ENCODE measurements around the gene AZI2.

Gene AZI2

DNA sequence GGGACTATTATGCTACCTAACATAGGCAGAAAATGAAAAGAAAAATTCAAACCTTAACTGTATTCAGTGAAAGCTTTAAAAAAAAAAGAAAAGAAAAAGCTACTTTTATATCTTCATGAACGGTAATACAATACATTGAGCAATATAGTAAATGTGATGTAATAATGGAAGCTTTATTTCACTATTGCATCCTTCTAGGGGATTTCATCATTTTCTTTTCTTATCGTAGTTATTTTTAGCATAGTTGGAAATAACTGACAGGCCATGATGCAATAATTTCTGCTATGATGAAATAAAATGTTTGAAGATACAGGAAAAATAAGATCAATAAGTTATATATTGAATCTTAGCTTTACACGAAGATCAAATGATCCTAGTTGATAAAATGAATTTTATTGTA, 40.4 kb downstream of the AZI2 start:
- H3K27ac ChIP-seq, result no peak overlapping the region
- TF ChIP-seq, protein P1, sequence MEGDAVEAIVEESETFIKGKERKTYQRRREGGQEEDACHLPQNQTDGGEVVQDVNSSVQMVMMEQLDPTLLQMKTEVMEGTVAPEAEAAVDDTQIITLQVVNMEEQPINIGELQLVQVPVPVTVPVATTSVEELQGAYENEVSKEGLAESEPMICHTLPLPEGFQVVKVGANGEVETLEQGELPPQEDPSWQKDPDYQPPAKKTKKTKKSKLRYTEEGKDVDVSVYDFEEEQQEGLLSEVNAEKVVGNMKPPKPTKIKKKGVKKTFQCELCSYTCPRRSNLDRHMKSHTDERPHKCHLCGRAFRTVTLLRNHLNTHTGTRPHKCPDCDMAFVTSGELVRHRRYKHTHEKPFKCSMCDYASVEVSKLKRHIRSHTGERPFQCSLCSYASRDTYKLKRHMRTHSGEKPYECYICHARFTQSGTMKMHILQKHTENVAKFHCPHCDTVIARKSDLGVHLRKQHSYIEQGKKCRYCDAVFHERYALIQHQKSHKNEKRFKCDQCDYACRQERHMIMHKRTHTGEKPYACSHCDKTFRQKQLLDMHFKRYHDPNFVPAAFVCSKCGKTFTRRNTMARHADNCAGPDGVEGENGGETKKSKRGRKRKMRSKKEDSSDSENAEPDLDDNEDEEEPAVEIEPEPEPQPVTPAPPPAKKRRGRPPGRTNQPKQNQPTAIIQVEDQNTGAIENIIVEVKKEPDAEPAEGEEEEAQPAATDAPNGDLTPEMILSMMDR (conservative IDR thresholded peaks at IDR 0.05), result no peak
- no peak for TF ChIP-seq ZFX (IDR thresholded peaks at IDR 0.05)

DNA sequence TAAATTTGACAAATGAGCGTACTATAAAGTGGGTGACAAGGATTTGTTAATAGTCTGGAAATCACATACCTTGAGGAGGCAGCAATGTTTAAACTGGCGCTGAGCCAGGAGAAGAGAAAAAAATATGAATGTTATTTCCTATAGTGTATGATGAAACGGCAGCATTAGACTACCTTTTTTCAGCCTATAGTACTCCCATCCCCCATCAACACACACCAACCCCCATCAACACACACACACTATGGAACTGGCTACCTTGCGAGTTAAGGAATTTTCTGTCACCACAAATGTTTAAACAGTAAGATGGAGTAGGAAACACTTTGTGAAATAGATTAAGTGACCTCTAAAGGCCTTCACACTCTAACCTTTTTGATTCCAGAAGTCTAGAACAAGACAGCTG, 46.9 kb downstream of the AZI2 start:
- TF ChIP-seq, protein P1 (conservative IDR thresholded peaks at IDR 0.05), result no peak
- no peak for TF ChIP-seq ZFX (IDR thresholded peaks at IDR 0.05)
- H3K27ac ChIP-seq, result no peak overlapping the region

DNA sequence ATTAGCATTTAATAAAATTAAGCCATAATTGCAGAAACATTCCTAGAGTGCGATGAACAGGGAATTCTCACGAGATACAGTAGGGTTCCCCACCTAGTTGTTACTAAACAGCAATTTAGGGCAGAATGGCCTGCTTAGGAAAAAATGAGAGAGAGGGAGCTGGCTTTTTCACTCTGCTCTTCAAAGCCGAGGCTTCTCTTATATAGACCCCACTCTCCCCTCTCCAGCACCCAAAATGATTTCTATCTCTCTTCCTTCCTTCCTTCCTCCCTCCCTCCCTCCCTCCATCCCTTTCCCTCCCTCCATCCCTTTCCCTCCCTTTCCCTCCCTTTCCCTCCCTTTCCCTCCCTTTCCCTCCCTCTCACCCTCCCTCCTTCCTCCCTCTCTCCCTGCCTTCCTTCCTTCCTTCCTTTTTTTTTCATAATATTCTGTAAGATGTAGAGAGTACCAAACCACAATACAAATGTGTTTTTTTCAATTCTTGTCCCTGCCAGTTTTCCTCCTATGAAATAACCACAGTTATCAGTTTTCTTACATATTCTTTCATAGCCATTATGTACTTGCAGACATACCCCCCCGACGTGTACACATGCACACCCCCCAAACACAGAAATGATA, 48.2 kb downstream of the AZI2 start:
- no peak overlapping the region for H3K27ac ChIP-seq
- TF ChIP-seq, protein P1 (conservative IDR thresholded peaks at IDR 0.05), result no peak
- no peak for TF ChIP-seq ZFX (IDR thresholded peaks at IDR 0.05)

DNA sequence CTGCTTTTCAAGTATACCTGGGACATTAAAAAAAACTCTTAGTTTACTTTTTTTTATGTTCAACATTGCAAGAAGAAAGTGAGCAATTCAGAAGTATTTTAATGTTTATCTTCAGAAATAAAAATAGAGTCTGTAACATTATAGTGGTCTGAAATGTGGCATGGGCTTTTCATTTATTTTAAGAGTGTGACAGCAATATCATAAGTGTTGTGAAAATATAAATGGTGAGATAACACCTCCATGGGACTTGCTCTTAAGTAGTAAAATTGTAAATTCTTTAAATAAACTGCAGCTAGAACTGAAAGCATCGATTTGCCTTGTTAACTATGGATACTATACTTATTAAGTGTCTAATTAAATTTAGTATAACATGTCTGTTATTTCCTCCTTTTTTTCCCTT, 48.9 kb downstream of the AZI2 start:
- no peak for TF ChIP-seq ZFX (IDR thresholded peaks at IDR 0.05)
- TF ChIP-seq, protein P1 (conservative IDR thresholded peaks at IDR 0.05), result no peak
- H3K27ac ChIP-seq, result no peak overlapping the region

DNA sequence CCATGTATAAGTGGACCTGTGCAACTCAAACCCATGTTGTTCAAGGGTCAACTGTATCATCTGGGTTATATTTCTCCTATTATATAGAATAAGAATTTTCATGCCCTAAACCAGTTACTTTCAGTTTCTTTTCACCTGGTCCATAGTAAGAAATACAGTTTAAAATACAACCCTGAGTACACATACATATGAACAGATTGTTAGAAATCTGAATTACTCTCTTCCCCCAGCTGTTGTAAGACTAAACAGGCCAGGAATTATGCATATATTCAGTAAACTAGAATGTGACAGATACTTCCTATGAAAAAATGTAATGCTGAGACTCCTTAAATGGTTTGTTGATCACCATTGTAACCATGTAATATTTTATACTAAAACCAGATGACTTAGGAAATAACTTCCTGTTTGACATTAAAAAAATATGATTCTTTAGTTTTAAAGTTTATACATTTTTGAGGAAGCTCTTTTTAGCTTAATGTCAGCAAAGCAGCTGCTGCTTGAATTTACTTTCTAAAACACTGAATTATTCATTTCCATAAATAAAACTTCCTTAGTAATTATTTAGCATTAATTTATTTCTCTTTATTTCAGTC, 52.6 kb downstream of the AZI2 start:
- no peak for TF ChIP-seq ZFX (IDR thresholded peaks at IDR 0.05)
- TF ChIP-seq, protein P1 (conservative IDR thresholded peaks at IDR 0.05), result no peak
- no peak overlapping the region for H3K27ac ChIP-seq

DNA sequence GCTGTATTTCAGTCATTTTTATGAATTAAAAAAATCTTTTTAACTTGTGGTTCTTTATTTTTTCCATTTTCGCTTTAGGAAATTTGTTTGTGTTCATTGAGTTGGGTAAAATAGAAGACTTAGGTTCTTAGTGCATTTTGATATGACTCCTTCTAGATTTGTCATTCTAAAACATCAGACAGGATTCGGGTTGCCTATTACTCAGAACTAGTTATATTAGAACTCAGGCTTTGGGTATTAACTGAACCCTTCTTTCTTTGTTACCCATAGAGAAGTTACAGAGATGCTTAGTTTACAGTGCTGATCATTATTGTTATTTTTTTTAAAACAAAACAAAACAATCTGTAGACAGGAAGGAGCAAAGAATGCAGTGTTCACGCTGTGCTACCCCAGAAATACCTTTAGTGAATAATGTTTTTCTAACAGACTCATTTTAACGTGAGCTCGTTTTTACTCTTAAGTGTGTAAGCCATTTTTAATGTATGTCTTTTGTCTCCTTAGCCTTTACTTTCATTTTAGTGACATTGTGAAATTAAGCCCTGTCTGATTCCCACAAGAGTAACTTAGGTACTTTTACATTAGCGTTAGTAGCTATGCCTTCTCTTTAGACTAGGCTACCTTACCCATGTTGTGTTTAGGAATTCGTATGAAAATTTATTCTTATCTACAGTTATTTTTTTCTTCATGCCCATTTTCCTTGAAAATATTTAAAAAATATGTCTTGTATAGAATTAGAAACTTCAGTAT, 53.8 kb downstream of the AZI2 start:
- TF ChIP-seq, protein P1 (conservative IDR thresholded peaks at IDR 0.05), result no peak
- no peak for TF ChIP-seq ZFX (IDR thresholded peaks at IDR 0.05)
- no peak overlapping the region for H3K27ac ChIP-seq

DNA sequence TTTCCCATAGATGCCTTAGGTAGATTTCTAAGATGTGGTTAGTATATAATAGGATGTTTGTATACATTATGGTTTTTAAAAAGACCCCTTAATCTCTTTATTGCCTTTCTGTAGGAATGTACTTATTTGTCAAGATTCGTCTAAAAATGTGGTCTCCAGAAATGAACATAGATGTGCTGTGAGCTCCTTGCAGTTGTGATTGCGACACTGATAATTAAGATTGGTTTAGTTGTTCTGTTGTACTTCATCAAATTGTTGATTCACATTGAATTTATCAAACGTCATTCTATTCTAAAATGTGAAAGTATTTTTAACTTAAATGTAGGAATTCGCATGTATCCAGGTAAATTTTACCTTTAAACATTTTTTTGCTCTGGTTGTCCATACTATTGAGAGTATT, 56.0 kb downstream of the AZI2 start:
- TF ChIP-seq, protein P1 (conservative IDR thresholded peaks at IDR 0.05), result no peak
- TF ChIP-seq ZFX (IDR thresholded peaks at IDR 0.05), result no peak
- no peak overlapping the region for H3K27ac ChIP-seq
